Keratinocyte (primary cell): Measurements from ENCODE around the gene TBC1D20. TPM values are rescaled to one million over a fixed set of nuclear protein-coding genes. Genes with fewer than 3 reads are reported as not detected.

Source experiments
- DNase-seq: peaks from one replicate; pipeline ENCODE4 v3.0.0-alpha.2; 2011; ENCODE audit warnings: low read depth, missing footprints, low spot score
- FAIRE-seq: peaks from 2 replicates; lab custom pipeline; 2011; peaks lifted over from hg19 to GRCh38; lab: Jason Lieb, UNC
- H2AFZ ChIP-seq: 2 replicates; pipeline ENCODE4 v1.6.0; 2012; ENCODE audit warnings: low read length, control low read depth, inconsistent platforms; ENCODE audit not compliant: control insufficient read depth
- H3K27ac ChIP-seq: 2 replicates; pipeline ENCODE4 v1.5.1; 2011; ENCODE audit warnings: low read length; ENCODE audit not compliant: control insufficient read depth, insufficient read depth
- H3K27me3 ChIP-seq: 3 replicates; pipeline ENCODE4 v1.6.0; 2011; ENCODE audit warnings: low read length; ENCODE audit not compliant: control insufficient read depth, insufficient read depth; ENCODE audit errors: extremely low read depth
- H3K36me3 ChIP-seq, 2 experiments: 2 replicates in 1 of 2; 3 replicates in 1 of 2; pipeline ENCODE4 v1.5.1; 2011; ENCODE audit warnings: low read length in 2 of 2, mild to moderate bottlenecking in 1 of 2; ENCODE audit not compliant: control insufficient read depth in 2 of 2, insufficient read depth in 2 of 2; ENCODE audit errors: extremely low read depth in 1 of 2
- H3K4me1 ChIP-seq: 3 replicates; pipeline ENCODE4 v1.5.1; 2011; ENCODE audit warnings: low read length; ENCODE audit not compliant: control insufficient read depth, insufficient read depth; ENCODE audit errors: extremely low read depth
- H3K4me2 ChIP-seq: 3 replicates; pipeline ENCODE4 v1.6.0; 2011; ENCODE audit warnings: low read depth, low read length; ENCODE audit not compliant: control insufficient read depth, insufficient read depth; ENCODE audit errors: extremely low read depth
- H3K4me3 ChIP-seq, 3 experiments: fragments of 200-600 bp in 1 of 3; sonication (generic) in 1 of 3; 2 replicates in 2 of 3; 3 replicates in 1 of 3; pipeline ENCODE4 v1.5.1; 2011 to 2016; ENCODE audit warnings: low read length in 3 of 3, mild to moderate bottlenecking in 3 of 3, control low read depth in 2 of 3, inconsistent platforms in 1 of 3, low read depth in 1 of 3, mixed read lengths in 1 of 3, mixed run types in 1 of 3, moderate library complexity in 1 of 3; ENCODE audit not compliant: control insufficient read depth in 2 of 3, insufficient read depth in 2 of 3; ENCODE audit errors: extremely low read depth in 1 of 3
- H3K79me2 ChIP-seq: 2 replicates; pipeline ENCODE4 v1.6.0; 2012; ENCODE audit warnings: low read length; ENCODE audit not compliant: control insufficient read depth, insufficient read depth
- H3K9ac ChIP-seq: 3 replicates; pipeline ENCODE4 v1.6.0; 2011; ENCODE audit warnings: low read length; ENCODE audit not compliant: control insufficient read depth, insufficient read depth; ENCODE audit errors: extremely low read depth
- H3K9me1 ChIP-seq: 3 replicates; pipeline ENCODE4 v1.6.0; 2011; ENCODE audit warnings: low read length; ENCODE audit not compliant: control insufficient read depth, insufficient read depth; ENCODE audit errors: extremely low read depth
- H3K9me3 ChIP-seq: 2 replicates; pipeline ENCODE4 v1.5.1; 2012; ENCODE audit warnings: low read depth, low read length; ENCODE audit not compliant: control insufficient read depth
- H4K20me1 ChIP-seq: 3 replicates; pipeline ENCODE4 v1.6.0; 2011; ENCODE audit warnings: low read length; ENCODE audit not compliant: control insufficient read depth, insufficient read depth; ENCODE audit errors: extremely low read depth
- CTCF ChIP-seq, 3 experiments: IDR thresholded peaks in 1 of 3; conservative IDR thresholded peaks in 1 of 3; optimal IDR thresholded peaks in 1 of 3; 2 replicates in 2 of 3; 3 replicates in 1 of 3; pipeline versions ENCODE3 to v1.5.1; 2011; ENCODE audit warnings: low read length in 3 of 3, mild to moderate bottlenecking in 3 of 3, moderate library complexity in 2 of 3, control low read depth in 1 of 3, inconsistent platforms in 1 of 3; ENCODE audit not compliant: insufficient read depth in 2 of 3; ENCODE audit errors: extremely low read depth in 1 of 3
- EZH2 ChIP-seq: IDR thresholded peaks from one replicate; pipeline ENCODE4 v1.6.1; 2012; ENCODE audit warnings: inconsistent platforms, mild to moderate bottlenecking, low read length, moderate library complexity
- dilution Hi-C: fragments of 300-500 bp; cut with MboI; formaldehyde crosslinking; loops from one replicate; pipeline ENCODE4 v1.7.0; 2020; ENCODE audit warnings: low sequenced_read_pairs; ENCODE audit not compliant: extremely low pct_ligation_motif_present
- polyA plus RNA-seq, 5 experiments: library from polyadenylated mRNA; depleted of rRNA in 3 of 5; stranded (reverse) in 3 of 5; stranded (forward) in 1 of 5; unstranded in 1 of 5; fragments of >200 nt; gene quantifications; 1 replicate in 1 of 5; 2 replicates in 3 of 5; 3 replicates in 1 of 5; pipeline versions ENCODE4 v1.2.1 to v1.2.3, GENCODE V29; 2011 to 2012; ENCODE audit warnings: missing spikeins in 2 of 5, low read depth in 1 of 5, low replicate concordance in 1 of 5

Gene TBC1D20
- polyA plus RNA-seq, 1 donor (not counting 4 experiments of a cell fraction or from before 2014, with no cell fraction given) = 24.5 TPM

- H3K4me3 ChIP-seq = peak overlapping the region; percentile 96 to 99 (median 97)
- H2AFZ ChIP-seq = peak overlapping the region; percentile 66
- DNase-seq = no peak
- peaks cover 5% of the 10 kb centered on the region for H4K20me1 ChIP-seq
- H3K36me3 ChIP-seq = peaks cover 18 to 29% of the 10 kb centered on the region in 2 experiments
- peaks cover 57% of the 10 kb centered on the region for H3K79me2 ChIP-seq
- H3K27me3 ChIP-seq = no peaks in the 10 kb centered on the region
- peak overlapping the region; percentile 95 for H3K9ac ChIP-seq
- H3K27ac ChIP-seq = peak overlapping the region; percentile 86
- H3K9me1 ChIP-seq = peaks cover 9% of the 10 kb centered on the region
- no peak for FAIRE-seq
- dilution Hi-C loops = no loop called here
- peak overlapping the region; percentile 97 for H3K4me2 ChIP-seq
- no peaks in the 10 kb centered on the region for H3K9me3 ChIP-seq
- TF ChIP-seq EZH2 (no peak), CTCF (optimal IDR thresholded peaks at IDR 0.05 in 1 of 3, IDR thresholded peaks at IDR 0.05 in 1 of 3, conservative IDR thresholded peaks at IDR 0.05 in 1 of 3; ENCODE audit: extremely low read depth in 1 of 3, insufficient read depth in 2 of 3, low read length in 3 of 3) (no peak)
- H3K4me1 ChIP-seq = peaks cover 30% of the 10 kb centered on the region
Observed at GRCh38 chr20:408843-409696, 53.3 kb downstream of the TBC1D20 start.

GRCh38 chr20:407953-408842, 54.1 kb downstream of the TBC1D20 start, which contains the start of gene RBCK1:
TSS of gene RBCK1 (plus strand) at chr20:408299. CDS start at chr20:408758, 459 bp downstream.
- Histone ChIP-seq H3K9me3 (no peaks in the 10 kb centered on the region), H3K9me1 (peaks cover 6% of the 10 kb centered on the region), H4K20me1 (no peaks in the 10 kb centered on the region), H2AFZ (peak within 1 kb of the TSS; percentile 81), H3K27me3 (no peaks in the 10 kb centered on the region), H3K27ac (peak within 1 kb of the TSS; percentile 88), H3K4me2 (peak within 1 kb of the TSS; percentile 97), H3K4me3 (peak within 1 kb of the TSS; percentile 96 to 99 (median 97)), H3K9ac (peak within 1 kb of the TSS; percentile 95), H3K79me2 (peaks cover 49% of the 10 kb centered on the region), H3K36me3 (peaks cover 15 to 24% of the 10 kb centered on the region in 2 experiments), H3K4me1 (peaks cover 26% of the 10 kb centered on the region)
- no peak for TF ChIP-seq CTCF (optimal IDR thresholded peaks at IDR 0.05 in 1 of 3, IDR thresholded peaks at IDR 0.05 in 1 of 3, conservative IDR thresholded peaks at IDR 0.05 in 1 of 3; ENCODE audit: extremely low read depth in 1 of 3, insufficient read depth in 2 of 3, low read length in 3 of 3)
- TF ChIP-seq EZH2 = no peak
- no peak for DNase-seq
- dilution Hi-C loops = no loop called here
- no peak for FAIRE-seq
